H1 (cell line): ENCODE results near the gene LILRB3. TPM values are rescaled to one million over a fixed set of nuclear protein-coding genes. Genes with fewer than 3 reads are reported as not detected.
"Not testable (repeated sequence)": the region's sequence is repeated elsewhere in the genome, so short reads cannot be mapped to it uniquely, and the experiment has no call there.

Experiments
- CTCF ChIA-PET: fragments of 300-600 bp; sonication (Branson Sonifier 250); formaldehyde crosslinking; loops from one replicate; lab custom pipeline; 2021; ENCODE audit not compliant: partially characterized antibody; lab: Charles Lee
- POLR2A ChIA-PET: fragments of 300-600 bp; sonication (Branson Sonifier 250); formaldehyde crosslinking; loops from one replicate; lab custom pipeline; 2021; ENCODE audit warnings: inconsistent platforms; ENCODE audit not compliant: partially characterized antibody; lab: Charles Lee
- DNase-seq, 2 experiments: peaks; one replicate each; pipeline versions ENCODE4 v3.0.0 to v3.0.0-alpha.2; 2010 to 2022; ENCODE audit warnings: low spot score in 2 of 2, low read depth in 1 of 2, mixed read lengths in 1 of 2
- FAIRE-seq: peaks from 2 replicates; lab custom pipeline; 2011; peaks lifted over from hg19 to GRCh38; lab: Jason Lieb, UNC
- H2AFZ ChIP-seq: 2 replicates; pipeline ENCODE4 v1.8.1; 2012; ENCODE audit warnings: low read length, inconsistent platforms
- H2AK5ac ChIP-seq: 2 replicates; pipeline ENCODE4 v1.6.1; 2013; ENCODE audit warnings: low read depth, low read length
- H2BK120ac ChIP-seq: replicated peaks from 2 replicates; pipeline ENCODE3; 2013; ENCODE audit warnings: low read depth, low read length, inconsistent platforms
- H2BK12ac ChIP-seq: 2 replicates; pipeline ENCODE4 v1.6.1; 2013; ENCODE audit warnings: low read depth, low read length
- H2BK15ac ChIP-seq: 2 replicates; pipeline ENCODE4 v1.6.1; 2013; ENCODE audit warnings: low read length
- H2BK20ac ChIP-seq: 2 replicates; pipeline ENCODE4 v1.6.1; 2013; ENCODE audit warnings: low read length
- H2BK5ac ChIP-seq: 2 replicates; pipeline ENCODE4 v1.6.1; 2013; ENCODE audit warnings: low read depth, low read length
- H3K14ac ChIP-seq: 2 replicates; pipeline ENCODE4 v1.6.1; 2013; ENCODE audit warnings: inconsistent platforms; ENCODE audit not compliant: insufficient read length
- H3K18ac ChIP-seq: 2 replicates; pipeline ENCODE4 v1.6.1; 2013; ENCODE audit warnings: low read length; ENCODE audit errors: extremely low read depth
- H3K23ac ChIP-seq: 2 replicates; pipeline ENCODE4 v1.6.1; 2013; ENCODE audit warnings: inconsistent platforms; ENCODE audit not compliant: insufficient read length
- H3K23me2 ChIP-seq: 2 replicates; pipeline ENCODE4 v1.6.1; 2013; ENCODE audit warnings: low read depth, low read length
- H3K27ac ChIP-seq: 2 replicates; pipeline ENCODE4 v1.6.1; 2011; ENCODE audit warnings: low read depth, low read length, inconsistent platforms
- H3K27me3 ChIP-seq, 4 experiments: replicated peaks in 1 of 4; 1 replicate in 1 of 4; 2 replicates in 3 of 4; pipeline versions ENCODE4 v1.6.1 to v1.8.1; 2011 to 2013; ENCODE audit warnings: low read length in 3 of 4, mild to moderate bottlenecking in 3 of 4, inconsistent platforms in 2 of 4, mixed read lengths in 2 of 4, moderate library complexity in 1 of 4; ENCODE audit not compliant: control insufficient read depth in 3 of 4, insufficient read depth in 3 of 4; ENCODE audit errors: extremely low read depth in 1 of 4
- H3K36me3 ChIP-seq, 4 experiments: 2 replicates each; pipeline versions ENCODE4 v1.6.1 to v1.8.1; 2011 to 2013; ENCODE audit warnings: mild to moderate bottlenecking in 4 of 4, low read length in 3 of 4, moderate library complexity in 2 of 4, control low read depth in 1 of 4, inconsistent platforms in 1 of 4; ENCODE audit not compliant: insufficient read depth in 4 of 4, control insufficient read depth in 2 of 4
- H3K4ac ChIP-seq: replicated peaks from 2 replicates; pipeline ENCODE3; 2013; ENCODE audit warnings: low read length, low read depth, mixed read lengths, inconsistent platforms; ENCODE audit not compliant: insufficient read length
- H3K4me1 ChIP-seq, 4 experiments: replicated peaks in 1 of 4; 1 replicate in 1 of 4; 2 replicates in 3 of 4; pipeline versions ENCODE4 v1.6.1 to v1.8.1; 2011 to 2013; ENCODE audit warnings: low read length in 3 of 4, inconsistent platforms in 2 of 4, mixed read lengths in 1 of 4; ENCODE audit not compliant: insufficient read depth in 4 of 4, control insufficient read depth in 3 of 4
- H3K4me2 ChIP-seq, 2 experiments: 2 replicates each; pipeline versions ENCODE4 v1.6.1 to v1.8.1; 2011 to 2013; ENCODE audit warnings: low read depth in 2 of 2, low read length in 2 of 2, control low read depth in 1 of 2, inconsistent platforms in 1 of 2, mild to moderate bottlenecking in 1 of 2; ENCODE audit not compliant: insufficient read depth in 1 of 2
- H3K4me3 ChIP-seq, 4 experiments: fragments of 200-600, 300-600 bp in 1 of 4; sonication (generic), shearing (Covaris generic), sonication (Bioruptor Twin) in 1 of 4; 2 replicates each; pipeline versions ENCODE4 v1.5.1 to v1.8.1; 2011 to 2016; ENCODE audit warnings: low read length in 4 of 4, low read depth in 3 of 4, control low read depth in 2 of 4, inconsistent platforms in 2 of 4, mild to moderate bottlenecking in 2 of 4, mixed read lengths in 1 of 4, moderate library complexity in 1 of 4; ENCODE audit not compliant: insufficient read depth in 2 of 4; ENCODE audit errors: extremely low read depth in 1 of 4
- H3K56ac ChIP-seq: replicated peaks from 2 replicates; pipeline ENCODE3; 2013; ENCODE audit warnings: low read depth, mild to moderate bottlenecking, mixed read lengths, low read length, inconsistent platforms; ENCODE audit not compliant: insufficient read length
- H3K79me1 ChIP-seq: 2 replicates; pipeline ENCODE4 v1.6.1; 2013; ENCODE audit warnings: low read depth, low read length, control low read depth
- H3K79me2 ChIP-seq, 2 experiments: 2 replicates each; pipeline versions ENCODE4 v1.6.1 to v1.8.1; 2012 to 2013; ENCODE audit warnings: low read length in 2 of 2, mild to moderate bottlenecking in 2 of 2, inconsistent platforms in 1 of 2; ENCODE audit not compliant: insufficient read depth in 2 of 2, control insufficient read depth in 1 of 2
- H3K9ac ChIP-seq, 4 experiments: replicated peaks in 1 of 4; 1 replicate in 1 of 4; 2 replicates in 3 of 4; pipeline versions ENCODE4 v1.6.1 to v1.8.1; 2011 to 2013; ENCODE audit warnings: low read depth in 3 of 4, low read length in 3 of 4, control low read depth in 2 of 4, mild to moderate bottlenecking in 2 of 4, moderate library complexity in 2 of 4, inconsistent platforms in 1 of 4; ENCODE audit errors: extremely low read depth in 1 of 4
- H3K9me3 ChIP-seq, 2 experiments: 2 replicates each; pipeline versions ENCODE4 v1.6.1 to v1.8.1; 2012 to 2013; ENCODE audit warnings: mild to moderate bottlenecking in 2 of 2, moderate library complexity in 2 of 2, control low read depth in 1 of 2, inconsistent platforms in 1 of 2, low read depth in 1 of 2, low read length in 1 of 2, mixed read lengths in 1 of 2; ENCODE audit not compliant: insufficient read depth in 2 of 2
- H4K20me1 ChIP-seq, 2 experiments: replicated peaks in 1 of 2; 2 replicates each; pipeline versions ENCODE3 to v1.8.1; 2011 to 2013; ENCODE audit warnings: inconsistent platforms in 2 of 2, low read length in 2 of 2, mild to moderate bottlenecking in 1 of 2; ENCODE audit not compliant: insufficient read depth in 2 of 2, control insufficient read depth in 1 of 2
- H4K5ac ChIP-seq: 2 replicates; pipeline ENCODE4 v1.6.1; 2013; ENCODE audit warnings: low read length, low read depth, mixed read lengths, inconsistent platforms; ENCODE audit not compliant: insufficient read length
- H4K8ac ChIP-seq: 2 replicates; pipeline ENCODE4 v1.8.0; 2013; ENCODE audit warnings: mild to moderate bottlenecking, moderate library complexity, low read length, inconsistent platforms; ENCODE audit not compliant: insufficient read depth; ENCODE audit errors: extremely low read depth
- H4K91ac ChIP-seq: replicated peaks from 2 replicates; pipeline ENCODE3; 2013; ENCODE audit warnings: low read length, mixed read lengths, inconsistent platforms; ENCODE audit not compliant: insufficient read length
- WGBS, 2 experiments: shearing (Covaris generic) in 1 of 2; methylation state at CpG; one replicate each; pipeline versions ENCODE4 v1.1.6 to v1.1.7; 2013 to 2015; ENCODE audit warnings: low lambda C conversion rate in 2 of 2, mixed read lengths in 2 of 2, inconsistent platforms in 1 of 2, low coverage in 1 of 2, missing lambda C conversion rate in 1 of 2; ENCODE audit not compliant: insufficient replicate concordance in 2 of 2, insufficient coverage in 1 of 2, insufficient read length in 1 of 2; ENCODE audit errors: extremely low coverage in 1 of 2, missing lambda C conversion rate in 1 of 2; 5-methylcytosine and 5-hydroxymethylcytosine counted together
- polyA plus RNA-seq, 7 experiments: library from polyadenylated mRNA; depleted of rRNA in 3 of 7; stranded (reverse) in 5 of 7; unstranded in 2 of 7; fragments of >200 nt in 5 of 7; fragments of 200-250 nt in 2 of 7; gene quantifications; 1 replicate in 5 of 7; 2 replicates in 1 of 7; 4 replicates in 1 of 7; pipeline versions ENCODE4 v1.2.1 to v1.2.3, GENCODE V29; 2011 to 2013; ENCODE audit warnings: missing spikeins in 2 of 7, mixed read lengths in 2 of 7
- total RNA-seq: library from RNA; stranded (reverse); fragmentation: NEBNext Ultra II Directional; extraction: Animal tissue kit (Norgen Biotek cat#: 25700); gene quantifications from 2 replicates; pipeline ENCODE4 v1.2.1, GENCODE V29; 2021

LILRB3 gene
- total and polyA plus RNA-seq, 2 of the 8 experiments (the other 6 are each of a cell fraction or from before 2014, with no cell fraction given), result not detected

GRCh38 chr19:54240372-54241336 lies 17.8 kb upstream of the LILRB3 start:
- H3K9ac ChIP-seq, H3K9me3 ChIP-seq, H3K27ac ChIP-seq, H2BK15ac ChIP-seq, H2BK20ac ChIP-seq, H3K79me2 ChIP-seq, H2BK12ac ChIP-seq, H3K79me1 ChIP-seq, H2BK120ac ChIP-seq, H3K14ac ChIP-seq, H4K8ac ChIP-seq, H3K18ac ChIP-seq, H3K4me1 ChIP-seq, H2BK5ac ChIP-seq, H2AFZ ChIP-seq, POLR2A ChIA-PET, H3K36me3 ChIP-seq, H4K20me1 ChIP-seq, H3K23ac ChIP-seq, FAIRE-seq, H3K4me3 ChIP-seq, H3K56ac ChIP-seq, DNase-seq, H4K5ac ChIP-seq, H3K4me2 ChIP-seq, H3K4ac ChIP-seq, H3K27me3 ChIP-seq, H3K23me2 ChIP-seq, H4K91ac ChIP-seq, H2AK5ac ChIP-seq: not testable (repeated sequence)
- CTCF ChIA-PET, result interaction anchor here (1.5 kb wide), 1 partner anchor 19 kb away, joined by 3 read pairs; no protein-coding TSS in a partner anchor
- WGBS, 2 experiments, result 84% methylated on average over 11 of the region's 22 CpGs; no CpG with 5 or more reads in 1 of the 2 experiments
